Breast epithelium (tissue), 3 donors: ENCODE data around the gene NATD1.

Experiments used
- POLR2A ChIP-seq: fragments of 450-650 bp; IDR thresholded peaks from one replicate; pipeline ENCODE4 v1.6.1; 2016; ENCODE audit warnings: antibody characterized with exemption, mild to moderate bottlenecking, moderate library complexity
- POLR2AphosphoS5 ChIP-seq, 3 donors: sonication (generic); formaldehyde crosslinking; IDR thresholded peaks; one replicate each; pipeline ENCODE4 v1.6.1; 2017; ENCODE audit warnings: antibody characterized with exemption in 3 of 3
- TF ChIP-seq, protein P1 (sequence below), 3 donors: fragments of 450-650 bp; IDR thresholded peaks; one replicate each; pipeline ENCODE4 v1.5.1; 2016 to 2017; ENCODE audit warnings: antibody characterized with exemption in 3 of 3, mild to moderate bottlenecking in 3 of 3, moderate library complexity in 3 of 3

DNA sequence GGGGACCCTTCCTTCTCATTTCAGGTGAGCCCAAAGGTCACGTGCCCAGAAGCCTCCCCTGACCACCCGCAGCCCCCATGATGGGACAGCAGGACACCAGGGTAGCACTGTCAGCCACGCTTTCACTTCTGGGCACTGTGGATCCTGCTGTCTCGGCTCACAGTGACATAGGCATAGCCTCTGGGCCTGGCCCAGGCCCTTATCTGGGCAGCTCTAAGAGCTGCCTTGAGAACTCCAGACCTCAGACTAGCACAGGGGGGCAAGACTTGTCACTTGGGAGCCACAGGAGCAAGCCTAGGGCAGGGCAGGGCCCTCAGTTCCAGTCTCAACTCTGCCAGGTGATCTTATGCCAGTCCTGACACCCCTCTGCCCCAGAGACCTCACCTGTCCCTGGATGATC, 4.7 kb downstream of the NATD1 start:
- TF ChIP-seq, protein P1, sequence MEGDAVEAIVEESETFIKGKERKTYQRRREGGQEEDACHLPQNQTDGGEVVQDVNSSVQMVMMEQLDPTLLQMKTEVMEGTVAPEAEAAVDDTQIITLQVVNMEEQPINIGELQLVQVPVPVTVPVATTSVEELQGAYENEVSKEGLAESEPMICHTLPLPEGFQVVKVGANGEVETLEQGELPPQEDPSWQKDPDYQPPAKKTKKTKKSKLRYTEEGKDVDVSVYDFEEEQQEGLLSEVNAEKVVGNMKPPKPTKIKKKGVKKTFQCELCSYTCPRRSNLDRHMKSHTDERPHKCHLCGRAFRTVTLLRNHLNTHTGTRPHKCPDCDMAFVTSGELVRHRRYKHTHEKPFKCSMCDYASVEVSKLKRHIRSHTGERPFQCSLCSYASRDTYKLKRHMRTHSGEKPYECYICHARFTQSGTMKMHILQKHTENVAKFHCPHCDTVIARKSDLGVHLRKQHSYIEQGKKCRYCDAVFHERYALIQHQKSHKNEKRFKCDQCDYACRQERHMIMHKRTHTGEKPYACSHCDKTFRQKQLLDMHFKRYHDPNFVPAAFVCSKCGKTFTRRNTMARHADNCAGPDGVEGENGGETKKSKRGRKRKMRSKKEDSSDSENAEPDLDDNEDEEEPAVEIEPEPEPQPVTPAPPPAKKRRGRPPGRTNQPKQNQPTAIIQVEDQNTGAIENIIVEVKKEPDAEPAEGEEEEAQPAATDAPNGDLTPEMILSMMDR (IDR thresholded peaks at IDR 0.05), result no peak
- no peak for TF ChIP-seq POLR2AphosphoS5 (IDR thresholded peaks at IDR 0.05)
- no peak for TF ChIP-seq POLR2A
